ENCODE results near the gene MTMR1. TPM values are rescaled to one million over a fixed set of nuclear protein-coding genes. Genes with fewer than 3 reads are reported as not detected.

Gene MTMR1
- polyA plus RNA-seq, 1 donor from 2014 or later: 34.7 TPM

GRCh38 chrX:150753357-150753756 is 60.2 kb downstream of the MTMR1 start:
- Histone ChIP-seq H3K27ac (ENCODE audit: low read length) (no peak overlapping the region), H4K20me1 (ENCODE audit: insufficient read depth) (no peaks in the 10 kb centered on the region), H3K9me2 (ENCODE audit: insufficient read depth, low read length) (no peaks in the 10 kb centered on the region), H3K4me2 (ENCODE audit: low read length) (no peak overlapping the region), H3K36me3 (ENCODE audit: insufficient read depth, low read length) (no peaks in the 10 kb centered on the region), H3K79me2 (replicated peaks; ENCODE audit: insufficient read depth, low read length) (no peaks in the 10 kb centered on the region), H3F3A (ENCODE audit: insufficient read depth, low read length, poor library complexity, severe bottlenecking) (no peaks in the 10 kb centered on the region), H3K27me3 (ENCODE audit: insufficient read depth, low read depth, low read length) (no peaks in the 10 kb centered on the region), H2AFZ (ENCODE audit: low read depth, low read length) (no peak overlapping the region), H3K9me3 (ENCODE audit: low read length) (no peaks in the 10 kb centered on the region), H3K9ac (ENCODE audit: low read length) (no peak overlapping the region), H3K4me3 (ENCODE audit: low read length) (no peak overlapping the region)
- TF ChIP-seq, protein P1, sequence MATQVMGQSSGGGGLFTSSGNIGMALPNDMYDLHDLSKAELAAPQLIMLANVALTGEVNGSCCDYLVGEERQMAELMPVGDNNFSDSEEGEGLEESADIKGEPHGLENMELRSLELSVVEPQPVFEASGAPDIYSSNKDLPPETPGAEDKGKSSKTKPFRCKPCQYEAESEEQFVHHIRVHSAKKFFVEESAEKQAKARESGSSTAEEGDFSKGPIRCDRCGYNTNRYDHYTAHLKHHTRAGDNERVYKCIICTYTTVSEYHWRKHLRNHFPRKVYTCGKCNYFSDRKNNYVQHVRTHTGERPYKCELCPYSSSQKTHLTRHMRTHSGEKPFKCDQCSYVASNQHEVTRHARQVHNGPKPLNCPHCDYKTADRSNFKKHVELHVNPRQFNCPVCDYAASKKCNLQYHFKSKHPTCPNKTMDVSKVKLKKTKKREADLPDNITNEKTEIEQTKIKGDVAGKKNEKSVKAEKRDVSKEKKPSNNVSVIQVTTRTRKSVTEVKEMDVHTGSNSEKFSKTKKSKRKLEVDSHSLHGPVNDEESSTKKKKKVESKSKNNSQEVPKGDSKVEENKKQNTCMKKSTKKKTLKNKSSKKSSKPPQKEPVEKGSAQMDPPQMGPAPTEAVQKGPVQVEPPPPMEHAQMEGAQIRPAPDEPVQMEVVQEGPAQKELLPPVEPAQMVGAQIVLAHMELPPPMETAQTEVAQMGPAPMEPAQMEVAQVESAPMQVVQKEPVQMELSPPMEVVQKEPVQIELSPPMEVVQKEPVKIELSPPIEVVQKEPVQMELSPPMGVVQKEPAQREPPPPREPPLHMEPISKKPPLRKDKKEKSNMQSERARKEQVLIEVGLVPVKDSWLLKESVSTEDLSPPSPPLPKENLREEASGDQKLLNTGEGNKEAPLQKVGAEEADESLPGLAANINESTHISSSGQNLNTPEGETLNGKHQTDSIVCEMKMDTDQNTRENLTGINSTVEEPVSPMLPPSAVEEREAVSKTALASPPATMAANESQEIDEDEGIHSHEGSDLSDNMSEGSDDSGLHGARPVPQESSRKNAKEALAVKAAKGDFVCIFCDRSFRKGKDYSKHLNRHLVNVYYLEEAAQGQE (IDR thresholded peaks at IDR 0.05; ENCODE audit: borderline replicate concordance): no peak
- TF ChIP-seq TAF1 (IDR thresholded peaks at IDR 0.05; ENCODE audit: low read depth) (no peak), EZH2 (IDR thresholded peaks at IDR 0.05; ENCODE audit: borderline replicate concordance, insufficient read depth, low read length, poor library complexity, severe bottlenecking) (no peak), CTCF (IDR thresholded peaks at IDR 0.05; ENCODE audit: poor library complexity, severe bottlenecking) (no peak)

DNA sequence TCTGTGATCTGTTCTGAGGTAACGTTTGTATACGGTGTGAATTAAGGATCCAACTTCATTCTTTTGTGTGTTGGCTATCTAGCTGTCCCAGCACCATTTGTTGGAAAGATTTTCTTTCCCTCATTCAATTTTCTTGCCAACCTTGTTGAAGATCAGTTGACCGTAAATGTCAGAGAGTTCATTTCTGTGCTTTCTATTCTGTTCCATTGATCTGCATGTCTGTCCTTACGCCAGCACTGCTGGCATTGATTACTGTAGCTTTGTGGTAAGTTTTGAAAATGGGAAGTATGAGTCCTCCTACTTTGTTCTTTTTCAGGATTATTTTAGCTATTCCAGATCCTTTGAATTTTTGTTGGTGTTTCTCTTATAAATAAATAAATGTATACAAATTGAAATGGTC is 60.8 kb downstream of the MTMR1 start:
- Histone ChIP-seq H2AFZ (ENCODE audit: low read depth, low read length) (no peak overlapping the region), H3K36me3 (ENCODE audit: insufficient read depth, low read length) (no peaks in the 10 kb centered on the region), H3K9me2 (ENCODE audit: insufficient read depth, low read length) (no peaks in the 10 kb centered on the region), H3K27ac (ENCODE audit: low read length) (no peak overlapping the region), H3K27me3 (ENCODE audit: insufficient read depth, low read depth, low read length) (no peaks in the 10 kb centered on the region), H3F3A (ENCODE audit: insufficient read depth, low read length, poor library complexity, severe bottlenecking) (no peaks in the 10 kb centered on the region), H3K79me2 (replicated peaks; ENCODE audit: insufficient read depth, low read length) (no peaks in the 10 kb centered on the region), H3K4me2 (ENCODE audit: low read length) (no peak overlapping the region), H3K9ac (ENCODE audit: low read length) (no peak overlapping the region), H4K20me1 (ENCODE audit: insufficient read depth) (no peaks in the 10 kb centered on the region), H3K4me3 (ENCODE audit: low read length) (no peak overlapping the region), H3K9me3 (ENCODE audit: low read length) (no peaks in the 10 kb centered on the region)
- no peak for TF ChIP-seq POLR2AphosphoS5 (IDR thresholded peaks at IDR 0.05)
- no peak for TF ChIP-seq EP300 (conservative IDR thresholded peaks at IDR 0.05; ENCODE audit: poor library complexity, severe bottlenecking)
- no peak for TF ChIP-seq EZH2 (IDR thresholded peaks at IDR 0.05; ENCODE audit: borderline replicate concordance, insufficient read depth, low read length, poor library complexity, severe bottlenecking)
- TF ChIP-seq RAD21 (conservative IDR thresholded peaks at IDR 0.05): no peak
- TF ChIP-seq MXI1 (conservative IDR thresholded peaks at IDR 0.05; ENCODE audit: poor library complexity, severe bottlenecking): no peak
- TF ChIP-seq SMC3 (conservative IDR thresholded peaks at IDR 0.05; ENCODE audit: poor library complexity): no peak
- TF ChIP-seq, protein P1 (IDR thresholded peaks at IDR 0.05; ENCODE audit: borderline replicate concordance): no peak

Data from neural cell (in vitro differentiated cells).